GM19438 (cell line): ENCODE data around the gene CPVL.

Source experiments
- ATAC-seq: cut with Tn5 transposase; IDR thresholded peaks from one replicate; pipeline ENCODE4 v1.9.1; 2021; ENCODE audit warnings: low read depth; ENCODE audit not compliant: unreplicated experiment

The CPVL gene

GRCh38 chr7:28954946-28955345 lies 191.4 kb downstream of the CPVL start:
- ATAC-seq, result no peak

GRCh38 chr7:28954471-28954870 lies 191.9 kb downstream of the CPVL start:
- ATAC-seq, result no peak

GRCh38 chr7:28953633-28954032 lies 192.7 kb downstream of the CPVL start:
- no peak for ATAC-seq
